Panc1 (cell line): ENCODE results near the gene CAPN2. TPM values are rescaled to one million over a fixed set of nuclear protein-coding genes. Genes with fewer than 3 reads are reported as not detected.

Source experiments
- ATAC-seq: fragments of 200-7000 bp; cut with Tn5 transposase; 2 replicates; pipeline ENCODE4 v1.9.1; 2020; ENCODE audit warnings: mild to moderate bottlenecking, moderate library complexity
- BruUV-seq: library from RNA; stranded (reverse); fragments of 400-500 nt; replicated peaks from 2 replicates; lab custom pipeline; 2021; lab: Mats Ljungman, UMichigan
- CTCF ChIA-PET: fragments of 300-600 bp; sonication (Branson Sonifier 250); formaldehyde crosslinking; loops from one replicate; lab custom pipeline; 2022; ENCODE audit warnings: antibody characterized with exemption; lab: Charles Lee
- POLR2A ChIA-PET: fragments of 300-600 bp; sonication (Branson Sonifier 250); formaldehyde crosslinking; loops from one replicate; lab custom pipeline; 2022; ENCODE audit warnings: antibody characterized with exemption; lab: Charles Lee
- DNase-seq: peaks from one replicate; pipeline ENCODE4 v3.0.0-alpha.2; 2010; ENCODE audit warnings: low read depth, low spot score
- H3K27ac ChIP-seq: 2 replicates; pipeline ENCODE4 v1.5.1; 2011; ENCODE audit warnings: mild to moderate bottlenecking, low read length, inconsistent platforms
- H3K27me3 ChIP-seq: fragments of 200-500 bp; sonication (Bioruptor generic); 2 replicates; pipeline ENCODE4 v1.6.0; 2014; ENCODE audit warnings: low read length, inconsistent platforms; ENCODE audit not compliant: control insufficient read depth, insufficient read depth
- H3K36me3 ChIP-seq: fragments of 200-500 bp; sonication (Bioruptor generic); 2 replicates; pipeline ENCODE4 v1.5.1; 2014; ENCODE audit warnings: inconsistent platforms, mild to moderate bottlenecking, low read length, moderate library complexity; ENCODE audit not compliant: control insufficient read depth, insufficient read depth
- H3K4me1 ChIP-seq: 2 replicates; pipeline ENCODE4 v1.5.1; 2011; ENCODE audit warnings: inconsistent platforms, mild to moderate bottlenecking, low read length, moderate library complexity; ENCODE audit not compliant: control insufficient read depth, insufficient read depth
- H3K4me3 ChIP-seq, 2 experiments: 2 replicates each; pipeline ENCODE4 v1.5.1; 2011 to 2012; ENCODE audit warnings: low read depth in 2 of 2, low read length in 2 of 2, mild to moderate bottlenecking in 2 of 2, inconsistent platforms in 1 of 2, moderate library complexity in 1 of 2
- H3K9me3 ChIP-seq: fragments of 200-500 bp; sonication (Bioruptor generic); 2 replicates; pipeline ENCODE4 v1.5.1; 2014; ENCODE audit warnings: low read depth, mild to moderate bottlenecking, inconsistent platforms, low read length, moderate library complexity; ENCODE audit not compliant: control insufficient read depth, insufficient read depth
- POLR2AphosphoS5 ChIP-seq: IDR thresholded peaks from 2 replicates; pipeline ENCODE4 v1.6.1; 2012; ENCODE audit warnings: mild to moderate bottlenecking, low read depth, low read length, moderate library complexity
- REST ChIP-seq, 2 experiments: IDR thresholded peaks; 2 replicates each; pipeline ENCODE4 v1.6.1; 2011 to 2012; ENCODE audit warnings: low read depth in 2 of 2, control low read depth in 1 of 2, low read length in 1 of 2, mild to moderate bottlenecking in 1 of 2, moderate library complexity in 1 of 2; ENCODE audit not compliant: insufficient read depth in 1 of 2
- SIN3A ChIP-seq: IDR thresholded peaks from 2 replicates; pipeline ENCODE4 v1.6.1; 2012; ENCODE audit warnings: low read depth, mild to moderate bottlenecking, low read length, moderate library complexity, borderline replicate concordance; ENCODE audit not compliant: insufficient read depth
- TCF7L2 ChIP-seq: IDR thresholded peaks from 2 replicates; pipeline ENCODE4 v1.6.1; 2011; ENCODE audit warnings: mild to moderate bottlenecking, low read depth, low read length, inconsistent platforms
- in situ Hi-C: cut with HindIII; loops from 2 replicates; pipeline ENCODE4 v1.10.0; 2016; ENCODE audit warnings: low sequenced_read_pairs, low pct_unique_long_range_greater_than_20kb
- intact Hi-C: fragments of 100-400 bp; cut with micrococcal nuclease; formaldehyde crosslinking; loops from one replicate; pipeline ENCODE4 v1.10.0; 2022; ENCODE audit not compliant: unreplicated experiment
- total RNA-seq: library from RNA; stranded (reverse); gene quantifications from one replicate; pipeline ENCODE4 v1.2.1, GENCODE V29; 2021; ENCODE audit not compliant: unreplicated experiment
- TF ChIP-seq, protein P1 (sequence below): fragments of 450-650 bp; IDR thresholded peaks from 2 replicates; pipeline ENCODE4 v1.5.1; 2017; ENCODE audit warnings: mild to moderate bottlenecking

The CAPN2 gene
- total RNA-seq, 1 experiment from 2014 or later = 171 TPM

DNA sequence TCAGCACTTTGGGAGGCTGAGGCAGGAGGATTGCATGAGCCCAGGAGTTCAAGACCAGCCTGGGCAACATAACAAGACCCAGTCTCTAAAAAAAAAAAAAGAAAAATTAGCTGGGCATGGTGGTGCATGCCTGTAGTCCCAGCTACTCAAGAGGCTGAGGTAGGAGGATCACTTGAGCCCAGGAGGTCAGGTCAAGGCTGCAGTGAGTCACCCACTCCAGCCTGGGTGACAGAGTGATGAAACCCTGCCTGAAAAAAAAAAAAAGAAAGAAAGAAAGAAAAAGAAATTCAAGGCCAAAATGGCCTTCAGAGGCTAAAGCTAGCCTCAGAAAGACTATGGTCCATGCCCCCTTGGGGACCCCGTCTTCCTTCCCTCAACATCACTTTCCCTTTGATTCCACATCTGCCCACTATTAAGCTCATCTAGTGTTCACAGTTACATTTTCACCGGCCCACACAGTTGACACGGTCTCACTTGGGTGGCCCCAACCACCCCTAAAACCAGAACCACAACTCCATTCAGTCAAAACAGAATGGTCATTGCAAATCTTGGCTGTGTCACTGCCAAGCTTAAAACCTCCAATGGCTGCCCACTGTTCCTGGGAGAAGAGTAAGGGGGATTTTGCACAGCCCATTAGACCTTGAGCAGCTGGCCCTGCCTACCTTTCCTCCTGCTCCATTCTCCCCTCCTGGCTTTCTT, 44.7 kb upstream of the CAPN2 start:
- H3K27me3 ChIP-seq = no peaks in the 10 kb centered on the region
- CTCF ChIA-PET = interaction anchor here (0.6 to 0.7 kb wide), 2 partner anchors 404 to 898 kb away, joined by 3 to 5 read pairs; no protein-coding TSS in a partner anchor
- intact Hi-C loops = no loop called here
- in situ Hi-C loops = no loop called here
- H3K4me3 ChIP-seq = no peak overlapping the region
- no peaks in the 10 kb centered on the region for H3K36me3 ChIP-seq
- no TSS peak for BruUV-seq
- ATAC-seq (no peak), DNase-seq (no peak)
- POLR2A ChIA-PET = interaction anchor here (0.6 kb wide), 1 partner anchor 11 kb away, joined by 3 read pairs; no protein-coding TSS in a partner anchor
- H3K4me1 ChIP-seq = no peaks in the 10 kb centered on the region; the same call in 1 of the 2 replicates
- TF ChIP-seq TCF7L2 (no peak), REST (IDR thresholded peaks at IDR 0.05; ENCODE audit: insufficient read depth in 1 of 2, low read depth in 2 of 2, low read length in 1 of 2) (no peak)
- H3K9me3 ChIP-seq = no peaks in the 10 kb centered on the region
- no peak overlapping the region for H3K27ac ChIP-seq

GRCh38 chr1:223669003-223669795, 43.1 kb upstream of the CAPN2 start:
- no peaks in the 10 kb centered on the region; the same call in 1 of the 2 replicates for H3K4me1 ChIP-seq
- in situ Hi-C loops (no loop called here), intact Hi-C loops (no loop called here)
- DNase-seq = no peak
- ChIA-PET POLR2A (no interaction called here), CTCF (no interaction called here)
- H3K9me3 ChIP-seq = no peaks in the 10 kb centered on the region
- no peak for TF ChIP-seq POLR2AphosphoS5
- TF ChIP-seq, protein P1, sequence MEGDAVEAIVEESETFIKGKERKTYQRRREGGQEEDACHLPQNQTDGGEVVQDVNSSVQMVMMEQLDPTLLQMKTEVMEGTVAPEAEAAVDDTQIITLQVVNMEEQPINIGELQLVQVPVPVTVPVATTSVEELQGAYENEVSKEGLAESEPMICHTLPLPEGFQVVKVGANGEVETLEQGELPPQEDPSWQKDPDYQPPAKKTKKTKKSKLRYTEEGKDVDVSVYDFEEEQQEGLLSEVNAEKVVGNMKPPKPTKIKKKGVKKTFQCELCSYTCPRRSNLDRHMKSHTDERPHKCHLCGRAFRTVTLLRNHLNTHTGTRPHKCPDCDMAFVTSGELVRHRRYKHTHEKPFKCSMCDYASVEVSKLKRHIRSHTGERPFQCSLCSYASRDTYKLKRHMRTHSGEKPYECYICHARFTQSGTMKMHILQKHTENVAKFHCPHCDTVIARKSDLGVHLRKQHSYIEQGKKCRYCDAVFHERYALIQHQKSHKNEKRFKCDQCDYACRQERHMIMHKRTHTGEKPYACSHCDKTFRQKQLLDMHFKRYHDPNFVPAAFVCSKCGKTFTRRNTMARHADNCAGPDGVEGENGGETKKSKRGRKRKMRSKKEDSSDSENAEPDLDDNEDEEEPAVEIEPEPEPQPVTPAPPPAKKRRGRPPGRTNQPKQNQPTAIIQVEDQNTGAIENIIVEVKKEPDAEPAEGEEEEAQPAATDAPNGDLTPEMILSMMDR = no peak
- no peak for TF ChIP-seq SIN3A
- no peak for ATAC-seq
- H3K27me3 ChIP-seq = no peaks in the 10 kb centered on the region
- H3K4me3 ChIP-seq = no peak overlapping the region
- no peaks in the 10 kb centered on the region for H3K36me3 ChIP-seq
- BruUV-seq = no TSS peak
- no peak overlapping the region for H3K27ac ChIP-seq
